Endothelial cell of umbilical vein (primary cell): Measurements from ENCODE around the gene MVD.

Source experiments
- EZH2 ChIP-seq: IDR thresholded peaks from 2 replicates; pipeline ENCODE4 v1.6.1; 2012; ENCODE audit warnings: borderline replicate concordance, low read depth, mild to moderate bottlenecking, moderate library complexity, low read length, inconsistent platforms; ENCODE audit not compliant: severe bottlenecking
- MYC ChIP-seq: IDR thresholded peaks from one replicate; pipeline ENCODE4 v1.6.1; 2011; ENCODE audit warnings: mild to moderate bottlenecking, low read depth, low read length
- TF ChIP-seq, protein P1 (sequence below), 2 donors: IDR thresholded peaks; 1 replicate in 1 of 2; 2 replicates in 1 of 2; pipeline ENCODE4 v1.5.1; 2011; ENCODE audit warnings: low read length in 2 of 2, mild to moderate bottlenecking in 2 of 2, moderate library complexity in 2 of 2, control low read depth in 1 of 2, inconsistent platforms in 1 of 2, low read depth in 1 of 2; ENCODE audit not compliant: insufficient read depth in 1 of 2; ENCODE audit errors: extremely low read depth in 1 of 2

- TF ChIP-seq, protein P1, sequence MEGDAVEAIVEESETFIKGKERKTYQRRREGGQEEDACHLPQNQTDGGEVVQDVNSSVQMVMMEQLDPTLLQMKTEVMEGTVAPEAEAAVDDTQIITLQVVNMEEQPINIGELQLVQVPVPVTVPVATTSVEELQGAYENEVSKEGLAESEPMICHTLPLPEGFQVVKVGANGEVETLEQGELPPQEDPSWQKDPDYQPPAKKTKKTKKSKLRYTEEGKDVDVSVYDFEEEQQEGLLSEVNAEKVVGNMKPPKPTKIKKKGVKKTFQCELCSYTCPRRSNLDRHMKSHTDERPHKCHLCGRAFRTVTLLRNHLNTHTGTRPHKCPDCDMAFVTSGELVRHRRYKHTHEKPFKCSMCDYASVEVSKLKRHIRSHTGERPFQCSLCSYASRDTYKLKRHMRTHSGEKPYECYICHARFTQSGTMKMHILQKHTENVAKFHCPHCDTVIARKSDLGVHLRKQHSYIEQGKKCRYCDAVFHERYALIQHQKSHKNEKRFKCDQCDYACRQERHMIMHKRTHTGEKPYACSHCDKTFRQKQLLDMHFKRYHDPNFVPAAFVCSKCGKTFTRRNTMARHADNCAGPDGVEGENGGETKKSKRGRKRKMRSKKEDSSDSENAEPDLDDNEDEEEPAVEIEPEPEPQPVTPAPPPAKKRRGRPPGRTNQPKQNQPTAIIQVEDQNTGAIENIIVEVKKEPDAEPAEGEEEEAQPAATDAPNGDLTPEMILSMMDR (IDR thresholded peaks at IDR 0.05; ENCODE audit: extremely low read depth in 1 of 2, insufficient read depth in 1 of 2, low read depth in 1 of 2, low read length in 2 of 2), result no peak
- TF ChIP-seq EZH2 (no peak), MYC (no peak)
These were observed 47.9 kb downstream of the MVD start for GRCh38 chr16:88614818-88615580.
